A673 (cell line): ENCODE measurements around the gene PIM2.

Source experiments
- EZH2 ChIP-seq: fragments of 200-600 bp; sonication (generic); IDR thresholded peaks from 2 replicates; pipeline ENCODE4 v1.6.1; 2017; ENCODE audit warnings: borderline replicate concordance, low read depth, mild to moderate bottlenecking, mixed read lengths, antibody characterized with exemption, low read length; ENCODE audit not compliant: poor library complexity, severe bottlenecking
- TF ChIP-seq, protein P1 (sequence below): fragments of 300-800, 200-600 bp; sonication (generic); conservative IDR thresholded peaks from 2 replicates; pipeline ENCODE4 v1.5.1; 2017; ENCODE audit warnings: low read depth, mild to moderate bottlenecking, antibody characterized with exemption, low read length, moderate library complexity, mixed read lengths

DNA sequence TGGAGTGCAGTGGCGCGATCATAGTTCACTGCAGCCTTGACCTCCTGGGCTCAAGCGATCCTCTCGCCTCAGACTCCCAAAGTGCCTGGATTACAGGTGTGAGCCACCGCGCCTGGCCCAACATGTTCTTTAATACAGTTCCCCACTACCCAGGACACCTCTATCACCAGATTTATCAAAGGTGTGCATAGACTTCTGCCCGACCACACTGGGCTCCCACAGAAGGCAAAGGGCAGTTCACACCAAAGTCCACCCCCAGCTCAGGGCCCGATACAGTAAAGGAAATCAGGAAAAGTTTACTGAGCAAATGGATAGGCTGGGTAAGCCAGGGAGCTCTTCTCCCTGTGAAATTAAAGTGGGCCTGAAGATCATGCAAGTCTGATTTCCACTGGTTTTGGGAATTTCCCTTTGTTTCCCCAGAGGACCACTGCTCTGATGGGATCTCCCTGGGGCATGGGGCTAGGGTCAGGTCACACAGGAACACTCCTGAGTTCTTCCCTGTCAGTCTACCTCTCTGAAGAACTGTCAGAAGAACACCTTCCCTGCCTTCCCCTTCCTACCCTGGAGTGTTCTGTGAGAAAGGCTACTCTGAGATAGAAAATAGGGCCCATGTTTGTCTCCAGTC lies 17.7 kb upstream of the PIM2 start:
- TF ChIP-seq, protein P1, sequence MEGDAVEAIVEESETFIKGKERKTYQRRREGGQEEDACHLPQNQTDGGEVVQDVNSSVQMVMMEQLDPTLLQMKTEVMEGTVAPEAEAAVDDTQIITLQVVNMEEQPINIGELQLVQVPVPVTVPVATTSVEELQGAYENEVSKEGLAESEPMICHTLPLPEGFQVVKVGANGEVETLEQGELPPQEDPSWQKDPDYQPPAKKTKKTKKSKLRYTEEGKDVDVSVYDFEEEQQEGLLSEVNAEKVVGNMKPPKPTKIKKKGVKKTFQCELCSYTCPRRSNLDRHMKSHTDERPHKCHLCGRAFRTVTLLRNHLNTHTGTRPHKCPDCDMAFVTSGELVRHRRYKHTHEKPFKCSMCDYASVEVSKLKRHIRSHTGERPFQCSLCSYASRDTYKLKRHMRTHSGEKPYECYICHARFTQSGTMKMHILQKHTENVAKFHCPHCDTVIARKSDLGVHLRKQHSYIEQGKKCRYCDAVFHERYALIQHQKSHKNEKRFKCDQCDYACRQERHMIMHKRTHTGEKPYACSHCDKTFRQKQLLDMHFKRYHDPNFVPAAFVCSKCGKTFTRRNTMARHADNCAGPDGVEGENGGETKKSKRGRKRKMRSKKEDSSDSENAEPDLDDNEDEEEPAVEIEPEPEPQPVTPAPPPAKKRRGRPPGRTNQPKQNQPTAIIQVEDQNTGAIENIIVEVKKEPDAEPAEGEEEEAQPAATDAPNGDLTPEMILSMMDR, result no peak
- no peak for TF ChIP-seq EZH2
